DND-41 (cell line): ENCODE results near the gene PLA2G12B.
"Not testable (repeated sequence)": the region's sequence is repeated elsewhere in the genome, so short reads cannot be mapped to it uniquely, and the experiment has no call there.

ENCODE experiments used
- ATAC-seq: fragments of 200-7000 bp; cut with Tn5 transposase; 3 replicates; pipeline ENCODE4 v1.9.1; 2021; ENCODE audit warnings: low read depth; ENCODE audit not compliant: insufficient read depth
- DNase-seq: peaks from one replicate; pipeline ENCODE4 v3.0.0-alpha.2; 2020
- H2AFZ ChIP-seq: 2 replicates; pipeline ENCODE4 v1.6.0; 2012; ENCODE audit warnings: low read depth, low read length
- H3K27ac ChIP-seq: 2 replicates; pipeline ENCODE4 v1.5.1; 2012; ENCODE audit warnings: low read length, inconsistent platforms
- H3K27me3 ChIP-seq: fragments of 200-600 bp; sonication (generic); 2 replicates; pipeline ENCODE4 v1.6.0; 2012; ENCODE audit warnings: low read length, mild to moderate bottlenecking, inconsistent platforms; ENCODE audit not compliant: insufficient read depth, poor library complexity
- H3K36me3 ChIP-seq: 2 replicates; pipeline ENCODE4 v1.5.1; 2012; ENCODE audit warnings: low read length, inconsistent platforms; ENCODE audit not compliant: insufficient read depth
- H3K4me1 ChIP-seq: 2 replicates; pipeline ENCODE4 v1.5.1; 2012; ENCODE audit warnings: mild to moderate bottlenecking, low read length; ENCODE audit not compliant: insufficient read depth
- H3K4me2 ChIP-seq: 2 replicates; pipeline ENCODE4 v1.6.0; 2012; ENCODE audit warnings: mild to moderate bottlenecking, moderate library complexity, low read length, inconsistent platforms; ENCODE audit not compliant: insufficient read depth
- H3K4me3 ChIP-seq, 2 experiments: fragments of 200-600 bp in 1 of 2; shearing (Covaris generic) in 1 of 2; 2 replicates each; pipeline ENCODE4 v1.5.1; 2012 to 2016; ENCODE audit warnings: inconsistent platforms in 2 of 2, low read length in 2 of 2, mild to moderate bottlenecking in 2 of 2, low read depth in 1 of 2, moderate library complexity in 1 of 2
- H3K79me2 ChIP-seq: 2 replicates; pipeline ENCODE4 v1.6.0; 2012; ENCODE audit warnings: low read length, inconsistent platforms; ENCODE audit not compliant: insufficient read depth
- H3K9ac ChIP-seq: 2 replicates; pipeline ENCODE4 v1.6.0; 2012; ENCODE audit warnings: low read depth, mild to moderate bottlenecking, inconsistent platforms, low read length, moderate library complexity
- H3K9me3 ChIP-seq: 2 replicates; pipeline ENCODE4 v1.5.1; 2012; ENCODE audit warnings: low read length, moderate library complexity, mild to moderate bottlenecking, inconsistent platforms; ENCODE audit not compliant: insufficient read depth, severe bottlenecking
- H4K20me1 ChIP-seq: 2 replicates; pipeline ENCODE4 v1.6.0; 2012; ENCODE audit warnings: low read length; ENCODE audit not compliant: insufficient read depth
- EZH2 ChIP-seq: IDR thresholded peaks from 3 replicates; pipeline ENCODE4 v1.6.1; 2012; ENCODE audit warnings: borderline replicate concordance, low read depth, mild to moderate bottlenecking, moderate library complexity, low read length, inconsistent platforms; ENCODE audit not compliant: severe bottlenecking
- TF ChIP-seq, protein P1 (sequence below): IDR thresholded peaks from 2 replicates; pipeline ENCODE4 v1.5.1; 2012; ENCODE audit warnings: borderline replicate concordance, low read length, moderate library complexity, mild to moderate bottlenecking; ENCODE audit not compliant: poor library complexity, severe bottlenecking; ENCODE audit errors: extremely low read depth

The PLA2G12B gene

DNA sequence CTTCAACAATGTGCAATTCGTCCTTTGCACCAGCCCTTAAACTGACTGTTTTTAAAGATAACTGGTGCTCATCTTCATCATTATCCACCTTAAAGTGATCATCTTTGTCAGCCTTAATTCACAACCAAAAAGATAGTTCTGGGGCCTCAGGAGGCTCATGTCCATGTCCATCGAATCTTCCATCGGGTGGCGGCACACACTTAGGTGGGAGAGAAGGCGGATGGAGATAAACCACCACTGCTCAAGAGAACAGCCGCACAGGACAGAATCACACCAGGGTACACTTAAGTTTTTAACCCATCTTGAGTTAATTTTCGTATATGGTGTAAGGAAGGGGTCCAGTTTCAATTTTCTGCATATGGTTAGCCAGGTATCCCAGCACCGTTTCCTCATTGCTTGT lies 36.3 kb downstream of the PLA2G12B start:
- H2AFZ ChIP-seq, result no peak overlapping the region
- no peaks in the 10 kb centered on the region for H4K20me1 ChIP-seq
- TF ChIP-seq EZH2, result no peak
- TF ChIP-seq, protein P1, sequence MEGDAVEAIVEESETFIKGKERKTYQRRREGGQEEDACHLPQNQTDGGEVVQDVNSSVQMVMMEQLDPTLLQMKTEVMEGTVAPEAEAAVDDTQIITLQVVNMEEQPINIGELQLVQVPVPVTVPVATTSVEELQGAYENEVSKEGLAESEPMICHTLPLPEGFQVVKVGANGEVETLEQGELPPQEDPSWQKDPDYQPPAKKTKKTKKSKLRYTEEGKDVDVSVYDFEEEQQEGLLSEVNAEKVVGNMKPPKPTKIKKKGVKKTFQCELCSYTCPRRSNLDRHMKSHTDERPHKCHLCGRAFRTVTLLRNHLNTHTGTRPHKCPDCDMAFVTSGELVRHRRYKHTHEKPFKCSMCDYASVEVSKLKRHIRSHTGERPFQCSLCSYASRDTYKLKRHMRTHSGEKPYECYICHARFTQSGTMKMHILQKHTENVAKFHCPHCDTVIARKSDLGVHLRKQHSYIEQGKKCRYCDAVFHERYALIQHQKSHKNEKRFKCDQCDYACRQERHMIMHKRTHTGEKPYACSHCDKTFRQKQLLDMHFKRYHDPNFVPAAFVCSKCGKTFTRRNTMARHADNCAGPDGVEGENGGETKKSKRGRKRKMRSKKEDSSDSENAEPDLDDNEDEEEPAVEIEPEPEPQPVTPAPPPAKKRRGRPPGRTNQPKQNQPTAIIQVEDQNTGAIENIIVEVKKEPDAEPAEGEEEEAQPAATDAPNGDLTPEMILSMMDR, result no peak
- H3K4me2 ChIP-seq, result no peak overlapping the region
- no peak overlapping the region for H3K4me3 ChIP-seq
- no peaks in the 10 kb centered on the region for H3K4me1 ChIP-seq
- no peaks in the 10 kb centered on the region for H3K27me3 ChIP-seq
- H3K79me2 ChIP-seq, result no peaks in the 10 kb centered on the region
- H3K27ac ChIP-seq, result no peak overlapping the region
- ATAC-seq (no peak), DNase-seq (no peak)
- no peak overlapping the region for H3K9ac ChIP-seq
- H3K9me3 ChIP-seq, result peaks cover 3% of the 10 kb centered on the region
- no peaks in the 10 kb centered on the region for H3K36me3 ChIP-seq

DNA sequence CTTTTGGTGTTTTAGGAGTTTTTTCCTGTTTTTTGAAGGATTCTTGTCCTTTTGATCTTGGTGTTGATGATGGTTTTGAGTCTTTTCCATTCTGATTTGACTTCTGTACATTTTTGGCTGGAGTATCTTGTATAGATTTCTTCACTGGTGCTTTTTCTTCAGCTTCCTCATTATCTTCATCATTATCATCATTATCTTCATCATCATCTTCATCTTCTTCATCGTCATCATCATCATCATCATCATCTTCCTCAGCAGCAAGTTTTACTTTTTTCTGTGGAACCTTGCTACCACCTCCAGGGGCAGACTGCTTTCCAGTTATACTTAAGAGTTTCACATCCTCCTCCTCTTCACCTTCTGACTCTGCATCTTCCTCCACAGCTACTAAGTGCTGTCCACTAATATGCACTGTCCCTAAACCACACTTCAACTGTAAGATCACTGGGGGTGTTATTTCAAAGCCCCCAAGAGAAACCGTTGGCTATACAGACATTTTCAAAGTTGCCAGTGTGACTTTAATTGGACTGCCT lies 36.7 kb downstream of the PLA2G12B start:
- not testable (repeated sequence) for H3K4me3 ChIP-seq, H3K27me3 ChIP-seq, H3K9ac ChIP-seq, H3K79me2 ChIP-seq, H3K4me1 ChIP-seq, ATAC-seq, H3K4me2 ChIP-seq, DNase-seq, H4K20me1 ChIP-seq, H3K36me3 ChIP-seq, H2AFZ ChIP-seq, H3K9me3 ChIP-seq, H3K27ac ChIP-seq

DNA sequence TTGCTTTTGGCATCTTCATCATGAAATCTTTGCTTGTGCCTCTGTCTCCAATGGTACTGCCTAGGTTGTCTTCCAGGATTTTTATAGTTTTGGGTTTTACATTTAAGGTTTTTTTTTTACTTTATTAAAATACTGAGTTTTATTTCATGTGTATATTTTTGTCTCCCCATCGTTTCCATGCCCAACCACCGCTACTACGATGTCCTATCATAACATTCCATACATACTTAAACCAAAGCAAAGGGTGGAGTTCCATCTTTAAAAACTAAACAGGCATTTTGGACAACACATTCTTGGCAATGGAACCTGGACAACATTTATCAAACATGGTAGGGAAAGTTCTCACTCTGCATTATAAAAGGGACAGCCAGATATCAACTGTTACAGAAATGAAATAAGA lies 37.4 kb downstream of the PLA2G12B start:
- H4K20me1 ChIP-seq, H3K4me1 ChIP-seq, ATAC-seq, H3K9ac ChIP-seq, H3K79me2 ChIP-seq, H3K27me3 ChIP-seq, H3K4me2 ChIP-seq, H2AFZ ChIP-seq, H3K9me3 ChIP-seq, H3K27ac ChIP-seq, H3K36me3 ChIP-seq, H3K4me3 ChIP-seq, DNase-seq: not testable (repeated sequence)

DNA sequence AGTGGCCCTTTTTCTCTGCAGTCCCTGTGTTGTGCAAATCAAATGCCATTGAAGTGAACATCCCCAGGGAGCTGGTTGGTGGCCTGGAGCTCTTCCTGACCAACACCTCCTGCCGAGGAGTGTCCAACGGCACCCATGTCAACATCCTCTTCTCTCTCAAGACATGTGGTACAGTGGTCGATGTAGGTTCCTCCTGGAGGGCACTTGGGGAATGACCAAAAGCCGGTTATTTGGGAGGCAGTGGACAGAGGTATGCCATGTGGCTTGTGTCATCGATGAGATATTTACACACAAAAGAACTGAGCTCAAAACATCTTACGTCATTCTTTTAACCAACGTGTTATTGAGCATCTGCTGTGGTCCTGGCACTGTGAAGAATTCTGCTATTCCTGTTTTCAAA lies 41.3 kb downstream of the PLA2G12B start:
- Histone ChIP-seq H2AFZ (no peak overlapping the region), H3K79me2 (no peaks in the 10 kb centered on the region), H3K27ac (no peak overlapping the region), H3K9ac (no peak overlapping the region), H3K36me3 (no peaks in the 10 kb centered on the region), H3K9me3 (no peaks in the 10 kb centered on the region), H4K20me1 (no peaks in the 10 kb centered on the region), H3K4me3 (no peak overlapping the region), H3K4me2 (no peak overlapping the region), H3K4me1 (no peaks in the 10 kb centered on the region), H3K27me3 (no peaks in the 10 kb centered on the region)
- no peak for ATAC-seq
- DNase-seq, result no peak
- no peak for TF ChIP-seq EZH2
- TF ChIP-seq, protein P1, result no peak
